ENCODE results near the gene GNAQ. TPM values are rescaled to one million over a fixed set of nuclear protein-coding genes. Genes with fewer than 3 reads are reported as not detected.

GNAQ gene
- 58.0 and 104 TPM in 2 replicates for total RNA-seq (ENCODE audit: low replicate concordance)

GRCh38 chr9:78031444-78031892, at the start of gene GNAQ:
Gene GNAQ (minus strand): TSS chr9:78031811. CDS start chr9:78031235, 576 bp downstream.
- peak within 1 kb of the TSS; percentile 91 for H3K4me3 ChIP-seq (ENCODE audit: low read depth, low read length)
- DNase-seq (ENCODE audit: low read depth), result no peak
- TF ChIP-seq, protein P1, sequence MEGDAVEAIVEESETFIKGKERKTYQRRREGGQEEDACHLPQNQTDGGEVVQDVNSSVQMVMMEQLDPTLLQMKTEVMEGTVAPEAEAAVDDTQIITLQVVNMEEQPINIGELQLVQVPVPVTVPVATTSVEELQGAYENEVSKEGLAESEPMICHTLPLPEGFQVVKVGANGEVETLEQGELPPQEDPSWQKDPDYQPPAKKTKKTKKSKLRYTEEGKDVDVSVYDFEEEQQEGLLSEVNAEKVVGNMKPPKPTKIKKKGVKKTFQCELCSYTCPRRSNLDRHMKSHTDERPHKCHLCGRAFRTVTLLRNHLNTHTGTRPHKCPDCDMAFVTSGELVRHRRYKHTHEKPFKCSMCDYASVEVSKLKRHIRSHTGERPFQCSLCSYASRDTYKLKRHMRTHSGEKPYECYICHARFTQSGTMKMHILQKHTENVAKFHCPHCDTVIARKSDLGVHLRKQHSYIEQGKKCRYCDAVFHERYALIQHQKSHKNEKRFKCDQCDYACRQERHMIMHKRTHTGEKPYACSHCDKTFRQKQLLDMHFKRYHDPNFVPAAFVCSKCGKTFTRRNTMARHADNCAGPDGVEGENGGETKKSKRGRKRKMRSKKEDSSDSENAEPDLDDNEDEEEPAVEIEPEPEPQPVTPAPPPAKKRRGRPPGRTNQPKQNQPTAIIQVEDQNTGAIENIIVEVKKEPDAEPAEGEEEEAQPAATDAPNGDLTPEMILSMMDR (IDR thresholded peaks at IDR 0.05; ENCODE audit: insufficient read depth, low read length), result no peak

DNA sequence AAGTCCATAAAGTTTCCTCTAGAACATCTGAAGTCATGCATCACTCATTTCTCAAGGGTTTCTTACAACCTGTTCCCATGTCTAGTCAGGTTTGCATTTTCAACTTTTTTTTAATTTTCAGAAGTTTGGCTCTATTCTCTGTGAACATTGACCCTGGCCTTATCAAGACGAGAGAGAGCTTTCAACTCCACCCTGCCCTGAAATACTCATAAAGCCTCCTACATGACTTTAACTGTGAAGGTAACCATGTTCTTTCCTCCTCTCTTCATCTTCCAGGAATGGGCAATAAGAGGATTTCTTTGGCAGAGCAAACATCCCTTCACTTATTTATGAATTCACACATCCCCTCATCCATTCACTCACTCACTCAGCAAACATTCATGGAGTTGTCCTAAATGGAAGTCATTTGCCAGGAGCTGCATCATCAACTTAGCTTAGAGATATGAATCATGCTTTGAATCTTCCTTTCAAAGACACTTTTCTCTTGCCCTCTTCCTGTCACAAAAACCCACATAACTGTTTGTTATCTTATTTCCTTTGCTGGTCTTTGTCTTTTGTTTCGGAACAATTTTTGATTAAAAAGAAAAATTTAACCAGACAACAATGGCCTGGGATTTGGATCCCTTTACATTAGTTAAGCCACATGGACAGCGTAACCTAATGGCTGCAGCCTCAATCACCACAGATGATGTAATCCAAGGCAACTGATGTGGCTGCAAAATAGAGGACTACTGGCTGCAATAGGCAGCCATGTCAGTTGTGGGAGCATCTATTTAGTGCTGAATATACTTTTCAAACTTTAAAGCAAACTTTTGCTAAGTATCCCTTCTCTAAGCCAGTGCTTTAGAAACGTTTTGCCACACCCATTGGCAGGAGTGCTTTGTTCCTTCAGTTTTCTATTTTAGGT, 43.0 kb upstream of the GNAQ start:
- TF ChIP-seq, protein P1 (IDR thresholded peaks at IDR 0.05; ENCODE audit: insufficient read depth, low read length), result no peak
- H3K4me3 ChIP-seq (ENCODE audit: low read depth, low read length), result no peak overlapping the region
- DNase-seq (ENCODE audit: low read depth), result no peak

DNA sequence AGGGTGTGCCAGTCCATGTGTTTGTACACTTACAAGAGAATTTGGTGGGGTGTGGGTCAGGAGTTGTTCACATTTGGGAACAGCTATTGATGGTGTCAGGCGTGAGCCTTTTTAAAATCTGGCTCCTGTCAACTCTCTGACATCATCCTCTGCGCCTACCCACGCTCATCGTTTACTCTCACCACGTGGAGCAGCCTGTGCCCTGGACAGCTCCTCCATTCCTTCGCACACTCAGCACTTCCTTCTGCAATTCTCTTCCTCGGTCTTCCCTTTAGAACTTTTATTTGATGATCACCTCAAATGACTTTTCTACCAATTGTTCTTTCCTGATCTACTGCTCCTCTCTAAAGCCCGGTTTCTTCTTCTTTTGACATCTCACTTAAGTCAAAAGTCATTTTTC, 42.1 kb upstream of the GNAQ start:
- TF ChIP-seq, protein P1 (IDR thresholded peaks at IDR 0.05; ENCODE audit: insufficient read depth, low read length), result no peak
- DNase-seq (ENCODE audit: low read depth), result no peak
- H3K4me3 ChIP-seq (ENCODE audit: low read depth, low read length), result no peak overlapping the region

- no peak overlapping the region for H3K4me3 ChIP-seq (ENCODE audit: low read depth, low read length)
- TF ChIP-seq, protein P1 (IDR thresholded peaks at IDR 0.05; ENCODE audit: insufficient read depth, low read length), result no peak
- DNase-seq (ENCODE audit: low read depth), result no peak
Observed at GRCh38 chr9:78072586-78073199, 41.1 kb upstream of the GNAQ start.

- no peak for DNase-seq (ENCODE audit: low read depth)
- TF ChIP-seq, protein P1 (IDR thresholded peaks at IDR 0.05; ENCODE audit: insufficient read depth, low read length), result no peak
- H3K4me3 ChIP-seq (ENCODE audit: low read depth, low read length), result no peak overlapping the region
Observed at GRCh38 chr9:78070521-78070920, 38.9 kb upstream of the GNAQ start.

GRCh38 chr9:78064075-78064474, 32.5 kb upstream of the GNAQ start:
- peak; percentile 55 for DNase-seq (ENCODE audit: low read depth)
- H3K4me3 ChIP-seq (ENCODE audit: low read depth, low read length), result no peak overlapping the region
- TF ChIP-seq, protein P1 (IDR thresholded peaks at IDR 0.05; ENCODE audit: insufficient read depth, low read length), result no peak

All from fibroblast of the aortic adventitia (primary cell).